Body of pancreas (tissue), 4 donors: Measurements from ENCODE around the gene CSPG4. TPM values are rescaled to one million over a fixed set of nuclear protein-coding genes. Genes with fewer than 3 reads are reported as not detected.
A peak's percentile ranks its signal among the peaks of the same experiment; 100 is the strongest.

Source experiments
- ATAC-seq: fragments of 150-250 bp; one replicate; pipeline ENCODE4 v1.9.1; 2016
- DNase-seq, 4 donors: peaks; one replicate each; pipeline ENCODE4 v3.0.0-alpha.2; 2019
- H3K27ac ChIP-seq, 4 donors: fragments of 200-600 bp; sonication (generic); 1 replicate in 3 of 4; 2 replicates in 1 of 4; pipeline versions ENCODE4 v1.5.1 to v1.6.1; 2016 to 2019; ENCODE audit warnings: mild to moderate bottlenecking in 1 of 4, mixed read lengths in 1 of 4, moderate library complexity in 1 of 4
- H3K27me3 ChIP-seq, 2 donors: fragments of 200-600 bp; sonication (generic); one replicate each; pipeline ENCODE4 v1.6.0; 2016; ENCODE audit warnings: mild to moderate bottlenecking in 1 of 2
- H3K36me3 ChIP-seq, 2 donors: fragments of 200-600 bp; sonication (generic); replicated peaks in 1 of 2; 2 replicates each; pipeline ENCODE4 v1.5.1; 2016; ENCODE audit warnings: low read depth in 2 of 2; ENCODE audit not compliant: insufficient read depth in 1 of 2
- H3K4me1 ChIP-seq: fragments of 200-600 bp; sonication (generic); one replicate; pipeline ENCODE4 v1.6.0; 2016
- H3K4me3 ChIP-seq, 2 donors: fragments of 200-600 bp; sonication (generic); 1 replicate in 1 of 2; 2 replicates in 1 of 2; pipeline ENCODE4 v1.5.1; 2016 to 2019
- H3K9me3 ChIP-seq, 3 donors: fragments of 200-600 bp; sonication (generic); 1 replicate in 2 of 3; 2 replicates in 1 of 3; pipeline ENCODE4 v1.5.1; 2016
- POLR2A ChIP-seq, 3 donors: fragments of 450-650 bp; IDR thresholded peaks; one replicate each; pipeline ENCODE4 v1.6.1; 2016; ENCODE audit warnings: antibody characterized with exemption in 3 of 3, mild to moderate bottlenecking in 2 of 3
- WGBS, 2 donors: methylation state at CpG; one replicate each; pipeline ENCODE4 v1.1.5; 2017; 5-methylcytosine and 5-hydroxymethylcytosine counted together
- intact Hi-C: fragments of 100-400 bp; cut with DNase I; formaldehyde crosslinking; loops from one replicate; pipeline ENCODE4 v1.15.1; 2023
- total RNA-seq, 2 donors: library from RNA; depleted of rRNA; stranded (reverse); fragments of >200 nt; gene quantifications; one replicate each; pipeline ENCODE4 v1.1.0, GENCODE V29; 2016
- TF ChIP-seq, protein P1 (sequence below), 7 experiments: fragments of 450-650 bp in 4 of 7; fragments of 200-600 bp in 3 of 7; sonication (generic) in 3 of 7; IDR thresholded peaks; one replicate each; pipeline ENCODE4 v1.5.1; 2016 to 2019; ENCODE audit warnings: antibody characterized with exemption in 7 of 7

Gene CSPG4
- total RNA-seq, 2 donors from 2014 or later, result 3.1 to 13.8 TPM

DNA sequence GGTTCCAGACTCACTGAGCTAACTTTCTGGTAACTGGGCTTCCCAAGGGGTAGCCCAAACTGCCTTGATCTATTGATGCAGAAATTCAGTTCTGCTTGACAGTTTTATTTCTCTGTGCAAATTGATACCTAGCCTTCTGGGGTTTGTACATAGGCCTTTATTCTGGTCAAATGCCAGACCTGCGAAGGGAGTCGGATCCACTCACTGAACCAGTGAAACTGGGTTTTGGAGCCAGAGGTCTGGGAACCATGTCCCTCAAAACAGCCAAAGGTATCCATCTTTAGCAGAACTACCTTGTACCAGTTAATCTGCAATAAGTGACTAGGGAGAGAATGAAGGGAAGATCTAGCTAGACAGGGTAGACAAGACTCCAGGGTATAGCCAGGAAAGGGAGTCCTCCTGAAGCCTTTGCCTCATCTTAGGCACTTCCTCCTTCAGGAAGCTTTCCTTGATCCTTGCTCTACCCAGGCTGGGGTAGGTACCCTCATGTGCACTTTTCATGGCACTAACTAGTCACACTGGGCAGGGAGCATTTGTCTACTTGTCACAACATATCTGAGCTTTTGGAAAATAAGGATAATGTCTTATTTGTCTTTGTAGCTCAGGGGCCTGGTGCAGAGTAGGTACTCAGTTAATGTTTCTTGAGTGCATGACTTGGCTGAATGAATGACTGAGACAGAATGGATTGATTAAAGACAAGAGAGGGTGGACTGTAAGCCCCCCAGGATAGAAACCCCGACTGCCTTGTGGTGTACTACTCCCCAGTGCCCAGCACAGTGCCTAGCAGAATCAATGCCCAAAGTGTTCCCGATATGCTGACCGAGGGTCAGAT is 66.3 kb downstream of the CSPG4 start:
- Histone ChIP-seq H3K36me3 (no peaks in the 10 kb centered on the region), H3K27ac (peak overlapping the region; percentile 96 to 99 (median 98)), H3K27me3 (no peaks in the 10 kb centered on the region), H3K9me3 (no peaks in the 10 kb centered on the region), H3K4me3 (peak overlapping the region; percentile 61 to 74), H3K4me1 (peaks cover 47% of the 10 kb centered on the region)
- TF ChIP-seq POLR2A (IDR thresholded peaks at IDR 0.05), result no peak
- TF ChIP-seq, protein P1, sequence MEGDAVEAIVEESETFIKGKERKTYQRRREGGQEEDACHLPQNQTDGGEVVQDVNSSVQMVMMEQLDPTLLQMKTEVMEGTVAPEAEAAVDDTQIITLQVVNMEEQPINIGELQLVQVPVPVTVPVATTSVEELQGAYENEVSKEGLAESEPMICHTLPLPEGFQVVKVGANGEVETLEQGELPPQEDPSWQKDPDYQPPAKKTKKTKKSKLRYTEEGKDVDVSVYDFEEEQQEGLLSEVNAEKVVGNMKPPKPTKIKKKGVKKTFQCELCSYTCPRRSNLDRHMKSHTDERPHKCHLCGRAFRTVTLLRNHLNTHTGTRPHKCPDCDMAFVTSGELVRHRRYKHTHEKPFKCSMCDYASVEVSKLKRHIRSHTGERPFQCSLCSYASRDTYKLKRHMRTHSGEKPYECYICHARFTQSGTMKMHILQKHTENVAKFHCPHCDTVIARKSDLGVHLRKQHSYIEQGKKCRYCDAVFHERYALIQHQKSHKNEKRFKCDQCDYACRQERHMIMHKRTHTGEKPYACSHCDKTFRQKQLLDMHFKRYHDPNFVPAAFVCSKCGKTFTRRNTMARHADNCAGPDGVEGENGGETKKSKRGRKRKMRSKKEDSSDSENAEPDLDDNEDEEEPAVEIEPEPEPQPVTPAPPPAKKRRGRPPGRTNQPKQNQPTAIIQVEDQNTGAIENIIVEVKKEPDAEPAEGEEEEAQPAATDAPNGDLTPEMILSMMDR (IDR thresholded peaks at IDR 0.05), result no peak
- DNase-seq (no peak), ATAC-seq (no peak)
- intact Hi-C loops, result no loop called here
- 6 to 14% methylated on average over 5 of the region's 5 CpGs for WGBS, 2 donors

DNA sequence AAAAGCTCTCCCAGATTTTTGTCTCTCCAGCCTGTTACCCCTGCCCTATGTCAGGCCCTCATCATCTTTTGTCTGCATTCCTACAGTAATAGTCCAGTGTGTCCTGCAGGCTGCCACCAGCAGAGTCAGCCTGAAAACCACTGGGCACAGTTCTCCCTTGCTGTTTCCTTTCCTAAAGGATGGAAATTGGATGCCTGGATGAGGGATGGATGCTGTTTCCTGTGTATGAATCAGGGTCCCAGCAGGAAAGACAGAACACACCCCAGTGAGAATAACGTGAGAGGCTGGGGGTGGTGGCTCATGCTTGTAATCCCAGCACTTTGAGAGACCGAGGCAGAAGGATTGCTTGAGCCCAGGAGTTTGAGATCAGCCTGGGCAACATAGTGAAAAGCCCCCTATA is 68.3 kb downstream of the CSPG4 start:
- no peaks in the 10 kb centered on the region for H3K27me3 ChIP-seq
- TF ChIP-seq, protein P1 (IDR thresholded peaks at IDR 0.05), result no peak
- TF ChIP-seq POLR2A (IDR thresholded peaks at IDR 0.05), result no peak
- no peak overlapping the region for H3K27ac ChIP-seq
- H3K4me1 ChIP-seq, result peaks cover 32% of the 10 kb centered on the region
- intact Hi-C loops, result no loop called here
- 82 to 86% methylated on average over 2 of the region's 2 CpGs for WGBS, 2 donors
- ATAC-seq, result no peak
- DNase-seq, result no peak
- H3K4me3 ChIP-seq, result no peak overlapping the region
- no peaks in the 10 kb centered on the region for H3K9me3 ChIP-seq
- H3K36me3 ChIP-seq, result no peaks in the 10 kb centered on the region

DNA sequence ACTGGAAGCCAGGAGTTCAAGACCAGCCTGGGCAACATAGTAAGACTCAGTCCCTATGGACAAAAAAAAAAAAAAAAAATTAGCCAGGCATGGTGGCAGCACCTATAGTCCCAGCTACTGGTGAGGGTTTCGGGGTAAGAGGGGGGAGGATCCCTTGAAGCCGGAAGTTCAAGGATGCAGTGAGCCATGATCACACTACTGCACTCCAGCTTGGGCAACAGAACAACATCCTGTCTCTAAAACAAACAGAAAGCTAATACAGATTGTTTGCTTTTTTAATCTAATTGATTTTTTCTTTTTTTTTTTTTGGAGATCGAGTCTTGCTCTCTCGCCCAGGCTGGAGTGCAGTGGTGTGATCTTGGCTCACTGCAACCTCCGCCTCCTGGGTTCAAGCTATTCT is 71.0 kb downstream of the CSPG4 start:
- H3K36me3 ChIP-seq, result no peaks in the 10 kb centered on the region
- H3K9me3 ChIP-seq, result no peaks in the 10 kb centered on the region
- WGBS, 2 donors, result 31 to 34% methylated on average over 5 of the region's 5 CpGs
- peak overlapping the region in 1 of 4 donors; percentile 93 for H3K27ac ChIP-seq
- ATAC-seq (no peak), DNase-seq (no peak)
- no peak for TF ChIP-seq POLR2A (IDR thresholded peaks at IDR 0.05)
- TF ChIP-seq, protein P1 (IDR thresholded peaks at IDR 0.05), result no peak
- H3K4me1 ChIP-seq, result peaks cover 50% of the 10 kb centered on the region
- H3K27me3 ChIP-seq, result no peaks in the 10 kb centered on the region
- intact Hi-C loops, result no loop called here
- no peak overlapping the region for H3K4me3 ChIP-seq

DNA sequence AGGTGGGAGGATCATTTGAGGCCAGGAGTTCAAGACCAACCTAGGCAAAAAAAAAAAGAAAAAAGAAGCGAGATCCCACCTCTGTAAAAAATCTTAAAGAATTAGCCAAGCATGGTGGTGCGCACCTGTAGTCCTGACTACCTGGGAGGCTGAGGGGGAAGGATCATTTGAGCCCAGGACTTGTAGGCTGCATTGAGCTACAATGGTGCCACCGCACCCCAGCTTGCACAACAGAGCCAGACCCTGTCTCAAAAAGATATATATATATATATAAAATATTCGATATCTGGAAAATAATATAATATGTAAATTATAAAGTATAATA is 71.5 kb downstream of the CSPG4 start:
- 75 to 84% methylated on average over 4 of the region's 4 CpGs for WGBS, 2 donors
- peak overlapping the region in 3 of 4 donors; percentile 83 to 98 (median 93) for H3K27ac ChIP-seq
- no peak for DNase-seq
- H3K9me3 ChIP-seq, result no peaks in the 10 kb centered on the region
- intact Hi-C loops, result no loop called here
- no peak overlapping the region for H3K4me3 ChIP-seq
- ATAC-seq, result no peak
- no peaks in the 10 kb centered on the region for H3K36me3 ChIP-seq
- H3K27me3 ChIP-seq, result no peaks in the 10 kb centered on the region
- H3K4me1 ChIP-seq, result peaks cover 45% of the 10 kb centered on the region
- TF ChIP-seq POLR2A (IDR thresholded peaks at IDR 0.05), result no peak
- TF ChIP-seq, protein P1 (IDR thresholded peaks at IDR 0.05), result no peak
